HepG2 (cell line): ENCODE measurements around the gene PPP3R1. TPM values are rescaled to one million over a fixed set of nuclear protein-coding genes. Genes with fewer than 3 reads are reported as not detected.

ENCODE experiments used
- ARNT ChIP-seq: fragments of 450-650 bp; IDR thresholded peaks from 2 replicates; pipeline ENCODE4 v1.6.1; 2017
- CC2D1A ChIP-seq: sonication (generic); formaldehyde crosslinking; IDR thresholded peaks from 2 replicates; pipeline ENCODE4 v1.8.1; 2023; ENCODE audit warnings: mild to moderate bottlenecking, missing genetic modification reagents
- CHCHD3 ChIP-seq: sonication (generic); formaldehyde crosslinking; IDR thresholded peaks from 2 replicates; pipeline ENCODE4 v1.8.0; 2022; ENCODE audit warnings: mild to moderate bottlenecking, missing genetic modification reagents, moderate library complexity
- FOXC1 ChIP-seq: sonication (generic); formaldehyde crosslinking; IDR thresholded peaks from 2 replicates; pipeline ENCODE4 v1.8.0; 2022; ENCODE audit warnings: mild to moderate bottlenecking, missing genetic modification reagents, borderline replicate concordance
- HCFC1 ChIP-seq: fragments of 150-350 bp; IDR thresholded peaks from 2 replicates; pipeline ENCODE4 v1.6.1; 2014; ENCODE audit warnings: low read depth, low read length
- IRF2 ChIP-seq: IDR thresholded peaks from 2 replicates; pipeline ENCODE4 v1.6.1; 2018; ENCODE audit warnings: missing genetic modification reagents, missing compliant biosample characterization
- MEIS2 ChIP-seq: sonication (generic); formaldehyde crosslinking; IDR thresholded peaks from 2 replicates; pipeline ENCODE4 v1.9.0; 2021; ENCODE audit warnings: mild to moderate bottlenecking, missing genetic modification reagents
- MIER2 ChIP-seq: IDR thresholded peaks from 2 replicates; pipeline ENCODE4 v1.6.1; 2016; ENCODE audit warnings: missing biosample characterization, missing genetic modification reagents
- NFKBIZ ChIP-seq: IDR thresholded peaks from 2 replicates; pipeline ENCODE4 v1.6.1; 2018; ENCODE audit warnings: missing genetic modification reagents, missing compliant biosample characterization
- SNAI1 ChIP-seq: sonication (generic); formaldehyde crosslinking; IDR thresholded peaks from 2 replicates; pipeline ENCODE4 v1.5.0; 2020; ENCODE audit warnings: mild to moderate bottlenecking, missing genetic modification reagents, borderline replicate concordance
- SOX6 ChIP-seq, 2 experiments: fragments of 450-650 bp in 1 of 2; sonication (generic) in 1 of 2; formaldehyde crosslinking in 1 of 2; IDR thresholded peaks; 2 replicates each; pipeline versions ENCODE4 v1.4.0 to v1.6.1; 2017 to 2020; ENCODE audit warnings: antibody characterized with exemption in 1 of 2, mild to moderate bottlenecking in 1 of 2, missing genetic modification reagents in 1 of 2
- ZNF337 ChIP-seq: sonication (generic); formaldehyde crosslinking; IDR thresholded peaks from 2 replicates; pipeline ENCODE4 v1.5.1; 2020; ENCODE audit warnings: missing genetic modification reagents, low read depth, mild to moderate bottlenecking, borderline replicate concordance
- ZNF383 ChIP-seq: sonication (generic); formaldehyde crosslinking; IDR thresholded peaks from 2 replicates; pipeline ENCODE4 v1.4.0; 2020; ENCODE audit warnings: missing genetic modification reagents, mild to moderate bottlenecking, borderline replicate concordance
- ZNF552 ChIP-seq: sonication (generic); formaldehyde crosslinking; IDR thresholded peaks from 2 replicates; pipeline ENCODE4 v1.9.0; 2022; ENCODE audit warnings: missing genetic modification reagents, mild to moderate bottlenecking, borderline replicate concordance
- ZNF557 ChIP-seq: sonication (generic); formaldehyde crosslinking; IDR thresholded peaks from 2 replicates; pipeline ENCODE4 v1.4.0; 2020; ENCODE audit warnings: missing genetic modification reagents
- ZNF597 ChIP-seq: sonication (generic); formaldehyde crosslinking; IDR thresholded peaks from 2 replicates; pipeline ENCODE4 v1.5.0; 2020; ENCODE audit warnings: missing genetic modification reagents
- ZNF598 ChIP-seq: sonication (generic); formaldehyde crosslinking; IDR thresholded peaks from 2 replicates; pipeline ENCODE4 v1.5.1; 2020; ENCODE audit warnings: mild to moderate bottlenecking, missing genetic modification reagents, borderline replicate concordance
- ZNF770 ChIP-seq: sonication (generic); formaldehyde crosslinking; IDR thresholded peaks from 2 replicates; pipeline ENCODE4 v1.5.0; 2020; ENCODE audit warnings: mild to moderate bottlenecking, missing genetic modification reagents
- ZSCAN22 ChIP-seq: sonication (generic); formaldehyde crosslinking; IDR thresholded peaks from 2 replicates; pipeline ENCODE4 v1.4.0; 2020; ENCODE audit warnings: mild to moderate bottlenecking, missing genetic modification reagents
- polyA plus RNA-seq, 8 experiments: library from polyadenylated mRNA; depleted of rRNA in 3 of 8; stranded (reverse) in 7 of 8; unstranded in 1 of 8; fragments of >200 nt; fragmentation: Illumina TruSeq in 4 of 8; extraction: Trizol in 4 of 8; gene quantifications; 2 replicates each; pipeline versions ENCODE4 v1.2.1 to v1.2.3, GENCODE V29; 2011 to 2016; ENCODE audit warnings: low read depth in 4 of 8, missing spikeins in 1 of 8, mixed read lengths in 1 of 8; ENCODE audit not compliant: insufficient read depth in 1 of 8
- total RNA-seq, 5 experiments: library from RNA; depleted of rRNA; stranded (reverse); fragments of >200 nt; fragmentation: Illumina TruSeq; extraction: Trizol; gene quantifications; 2 replicates each; pipeline ENCODE4 v1.2.3, GENCODE V29; 2016; ENCODE audit warnings: low read depth in 1 of 5
- TF ChIP-seq, protein P1 (sequence below): IDR thresholded peaks from 2 replicates; pipeline ENCODE4 v1.4.0; 2020; ENCODE audit warnings: mild to moderate bottlenecking, missing genetic modification reagents
- TF ChIP-seq, protein P2 (sequence below): sonication (generic); formaldehyde crosslinking; IDR thresholded peaks from 2 replicates; pipeline ENCODE4 v1.5.0; 2020; ENCODE audit warnings: missing genetic modification reagents, mild to moderate bottlenecking, borderline replicate concordance
- TF ChIP-seq, protein P3 (sequence below): sonication (generic); formaldehyde crosslinking; IDR thresholded peaks from 2 replicates; pipeline ENCODE4 v1.9.0; 2022; ENCODE audit warnings: low read depth, missing genetic modification reagents

Gene PPP3R1
- total and polyA plus RNA-seq, 2 of the 13 experiments (the other 11 are each of a cell fraction or from before 2014, with no cell fraction given) = 11.6 to 25.7 TPM

DNA sequence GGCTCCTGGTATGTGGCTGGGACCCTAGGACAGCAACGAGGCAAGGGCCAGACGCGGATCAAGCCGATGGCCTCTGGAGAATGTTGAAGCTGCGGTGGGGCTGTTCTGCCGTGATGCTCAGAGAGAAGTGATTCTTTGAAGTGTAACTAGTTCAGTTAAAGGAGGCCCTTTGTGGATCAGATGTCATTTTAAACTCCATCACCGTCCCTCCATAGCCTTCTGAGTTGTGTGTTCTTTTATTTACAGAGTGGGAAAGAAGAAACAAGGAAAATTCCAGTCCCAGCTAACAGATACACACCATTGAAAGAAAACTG is 94.2 kb downstream of the PPP3R1 start (continued):
- TF ChIP-seq, protein P1, sequence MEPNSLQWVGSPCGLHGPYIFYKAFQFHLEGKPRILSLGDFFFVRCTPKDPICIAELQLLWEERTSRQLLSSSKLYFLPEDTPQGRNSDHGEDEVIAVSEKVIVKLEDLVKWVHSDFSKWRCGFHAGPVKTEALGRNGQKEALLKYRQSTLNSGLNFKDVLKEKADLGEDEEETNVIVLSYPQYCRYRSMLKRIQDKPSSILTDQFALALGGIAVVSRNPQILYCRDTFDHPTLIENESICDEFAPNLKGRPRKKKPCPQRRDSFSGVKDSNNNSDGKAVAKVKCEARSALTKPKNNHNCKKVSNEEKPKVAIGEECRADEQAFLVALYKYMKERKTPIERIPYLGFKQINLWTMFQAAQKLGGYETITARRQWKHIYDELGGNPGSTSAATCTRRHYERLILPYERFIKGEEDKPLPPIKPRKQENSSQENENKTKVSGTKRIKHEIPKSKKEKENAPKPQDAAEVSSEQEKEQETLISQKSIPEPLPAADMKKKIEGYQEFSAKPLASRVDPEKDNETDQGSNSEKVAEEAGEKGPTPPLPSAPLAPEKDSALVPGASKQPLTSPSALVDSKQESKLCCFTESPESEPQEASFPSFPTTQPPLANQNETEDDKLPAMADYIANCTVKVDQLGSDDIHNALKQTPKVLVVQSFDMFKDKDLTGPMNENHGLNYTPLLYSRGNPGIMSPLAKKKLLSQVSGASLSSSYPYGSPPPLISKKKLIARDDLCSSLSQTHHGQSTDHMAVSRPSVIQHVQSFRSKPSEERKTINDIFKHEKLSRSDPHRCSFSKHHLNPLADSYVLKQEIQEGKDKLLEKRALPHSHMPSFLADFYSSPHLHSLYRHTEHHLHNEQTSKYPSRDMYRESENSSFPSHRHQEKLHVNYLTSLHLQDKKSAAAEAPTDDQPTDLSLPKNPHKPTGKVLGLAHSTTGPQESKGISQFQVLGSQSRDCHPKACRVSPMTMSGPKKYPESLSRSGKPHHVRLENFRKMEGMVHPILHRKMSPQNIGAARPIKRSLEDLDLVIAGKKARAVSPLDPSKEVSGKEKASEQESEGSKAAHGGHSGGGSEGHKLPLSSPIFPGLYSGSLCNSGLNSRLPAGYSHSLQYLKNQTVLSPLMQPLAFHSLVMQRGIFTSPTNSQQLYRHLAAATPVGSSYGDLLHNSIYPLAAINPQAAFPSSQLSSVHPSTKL = no peak
- TF ChIP-seq MIER2 (no peak), ZNF383 (CRISPR knock-in tag) (no peak), ZNF770 (CRISPR knock-in tag) (peak; percentile 6; the same call in 1 of the 2 replicates), CHCHD3 (CRISPR knock-in tag) (no peak), ZNF597 (CRISPR knock-in tag) (no peak), FOXC1 (CRISPR knock-in tag) (no peak), ZNF557 (CRISPR knock-in tag) (no peak), ZNF598 (CRISPR knock-in tag) (0 out of 2 replicates have a peak, but pooled peaks have one; percentile 6), SOX6 (IDR thresholded peaks at IDR 0.05) (no peak), SOX6 (CRISPR knock-in tag; IDR thresholded peaks at IDR 0.05) (no peak), CC2D1A (no peak), ARNT (no peak), ZNF552 (CRISPR knock-in tag) (peak; percentile 77; the same call in 1 of the 2 replicates), IRF2 (CRISPR knock-in tag) (no peak), SNAI1 (CRISPR knock-in tag) (peak; percentile 3; the same call in 1 of the 2 replicates), HCFC1 (no peak), ZNF337 (CRISPR knock-in tag) (peak; percentile 19; the same call in 1 of the 2 replicates), ZSCAN22 (CRISPR knock-in tag) (0 out of 2 replicates have a peak, but pooled peaks have one; percentile 7), MEIS2 (0 out of 2 replicates have a peak, but pooled peaks have one; percentile 1), NFKBIZ (CRISPR knock-in tag) (no peak)
- TF ChIP-seq, protein P2, sequence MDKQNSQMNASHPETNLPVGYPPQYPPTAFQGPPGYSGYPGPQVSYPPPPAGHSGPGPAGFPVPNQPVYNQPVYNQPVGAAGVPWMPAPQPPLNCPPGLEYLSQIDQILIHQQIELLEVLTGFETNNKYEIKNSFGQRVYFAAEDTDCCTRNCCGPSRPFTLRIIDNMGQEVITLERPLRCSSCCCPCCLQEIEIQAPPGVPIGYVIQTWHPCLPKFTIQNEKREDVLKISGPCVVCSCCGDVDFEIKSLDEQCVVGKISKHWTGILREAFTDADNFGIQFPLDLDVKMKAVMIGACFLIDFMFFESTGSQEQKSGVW (CRISPR knock-in tag) = no peak
- TF ChIP-seq, protein P3, sequence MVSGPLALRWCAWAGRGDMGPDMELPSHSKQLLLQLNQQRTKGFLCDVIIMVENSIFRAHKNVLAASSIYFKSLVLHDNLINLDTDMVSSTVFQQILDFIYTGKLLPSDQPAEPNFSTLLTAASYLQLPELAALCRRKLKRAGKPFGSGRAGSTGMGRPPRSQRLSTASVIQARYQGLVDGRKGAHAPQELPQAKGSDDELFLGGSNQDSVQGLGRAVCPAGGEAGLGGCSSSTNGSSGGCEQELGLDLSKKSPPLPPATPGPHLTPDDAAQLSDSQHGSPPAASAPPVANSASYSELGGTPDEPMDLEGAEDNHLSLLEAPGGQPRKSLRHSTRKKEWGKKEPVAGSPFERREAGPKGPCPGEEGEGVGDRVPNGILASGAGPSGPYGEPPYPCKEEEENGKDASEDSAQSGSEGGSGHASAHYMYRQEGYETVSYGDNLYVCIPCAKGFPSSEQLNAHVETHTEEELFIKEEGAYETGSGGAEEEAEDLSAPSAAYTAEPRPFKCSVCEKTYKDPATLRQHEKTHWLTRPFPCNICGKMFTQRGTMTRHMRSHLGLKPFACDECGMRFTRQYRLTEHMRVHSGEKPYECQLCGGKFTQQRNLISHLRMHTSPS = no peak
